ENCODE measurements around the gene RNF150. TPM values are rescaled to one million over a fixed set of nuclear protein-coding genes. Genes with fewer than 3 reads are reported as not detected.

Gene RNF150
- total RNA-seq, 1 donor from 2014 or later: under 0.01 TPM

DNA sequence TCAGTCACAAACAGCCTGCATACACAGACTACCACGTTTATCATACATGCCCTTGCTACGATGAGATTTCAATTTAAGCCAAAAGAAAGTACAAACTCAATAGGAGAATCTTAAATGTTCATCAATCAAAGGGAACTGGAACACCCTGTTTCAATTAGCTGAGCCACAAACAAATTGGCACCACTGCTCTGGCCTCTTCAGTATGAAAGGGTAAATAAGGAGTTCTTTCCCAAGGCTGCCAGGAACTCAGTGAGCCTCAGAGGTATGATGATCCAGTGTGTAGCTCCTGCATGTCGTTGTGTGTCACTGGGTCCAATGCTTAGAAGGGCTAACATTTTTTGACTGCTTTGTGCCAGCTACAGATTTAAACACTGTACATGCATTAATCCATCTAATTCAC is 5.4 kb downstream of the RNF150 start:
- H3K36me3 ChIP-seq (ENCODE audit: control insufficient read depth, insufficient read depth, low read length): no peaks in the 10 kb centered on the region
- FAIRE-seq (no peak), DNase-seq (ENCODE audit: low read depth) (no peak)
- TF ChIP-seq, protein P1, sequence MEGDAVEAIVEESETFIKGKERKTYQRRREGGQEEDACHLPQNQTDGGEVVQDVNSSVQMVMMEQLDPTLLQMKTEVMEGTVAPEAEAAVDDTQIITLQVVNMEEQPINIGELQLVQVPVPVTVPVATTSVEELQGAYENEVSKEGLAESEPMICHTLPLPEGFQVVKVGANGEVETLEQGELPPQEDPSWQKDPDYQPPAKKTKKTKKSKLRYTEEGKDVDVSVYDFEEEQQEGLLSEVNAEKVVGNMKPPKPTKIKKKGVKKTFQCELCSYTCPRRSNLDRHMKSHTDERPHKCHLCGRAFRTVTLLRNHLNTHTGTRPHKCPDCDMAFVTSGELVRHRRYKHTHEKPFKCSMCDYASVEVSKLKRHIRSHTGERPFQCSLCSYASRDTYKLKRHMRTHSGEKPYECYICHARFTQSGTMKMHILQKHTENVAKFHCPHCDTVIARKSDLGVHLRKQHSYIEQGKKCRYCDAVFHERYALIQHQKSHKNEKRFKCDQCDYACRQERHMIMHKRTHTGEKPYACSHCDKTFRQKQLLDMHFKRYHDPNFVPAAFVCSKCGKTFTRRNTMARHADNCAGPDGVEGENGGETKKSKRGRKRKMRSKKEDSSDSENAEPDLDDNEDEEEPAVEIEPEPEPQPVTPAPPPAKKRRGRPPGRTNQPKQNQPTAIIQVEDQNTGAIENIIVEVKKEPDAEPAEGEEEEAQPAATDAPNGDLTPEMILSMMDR (IDR thresholded peaks at IDR 0.05; ENCODE audit: insufficient read depth, low read length, severe bottlenecking): no peak
- H3K27me3 ChIP-seq (ENCODE audit: control insufficient read depth, insufficient read depth, low read length): peaks cover 15% of the 10 kb centered on the region
- no peak overlapping the region for H3K4me3 ChIP-seq (ENCODE audit: low read depth, low read length)

DNA sequence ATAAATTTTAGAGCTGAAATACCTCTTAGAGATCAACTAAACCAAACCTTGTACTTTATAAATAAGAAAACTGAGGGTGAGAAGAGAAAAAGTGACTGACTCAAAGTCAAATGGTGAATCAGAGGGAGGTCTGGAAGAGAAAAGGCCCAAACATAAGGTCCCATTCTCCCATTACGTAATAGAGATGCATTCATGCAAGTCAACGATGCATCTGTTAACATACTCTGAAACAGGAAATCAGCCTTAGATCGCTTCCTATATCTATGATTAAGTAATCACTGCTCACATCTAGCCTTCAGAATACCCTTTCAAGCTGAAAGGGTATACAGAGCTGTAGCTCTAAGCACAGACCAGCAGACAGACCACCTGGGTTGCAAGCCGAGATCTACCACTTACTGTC is 6.5 kb downstream of the RNF150 start:
- no peak for FAIRE-seq
- H3K36me3 ChIP-seq (ENCODE audit: control insufficient read depth, insufficient read depth, low read length): no peaks in the 10 kb centered on the region
- H3K27me3 ChIP-seq (ENCODE audit: control insufficient read depth, insufficient read depth, low read length): peaks cover 9% of the 10 kb centered on the region

DNA sequence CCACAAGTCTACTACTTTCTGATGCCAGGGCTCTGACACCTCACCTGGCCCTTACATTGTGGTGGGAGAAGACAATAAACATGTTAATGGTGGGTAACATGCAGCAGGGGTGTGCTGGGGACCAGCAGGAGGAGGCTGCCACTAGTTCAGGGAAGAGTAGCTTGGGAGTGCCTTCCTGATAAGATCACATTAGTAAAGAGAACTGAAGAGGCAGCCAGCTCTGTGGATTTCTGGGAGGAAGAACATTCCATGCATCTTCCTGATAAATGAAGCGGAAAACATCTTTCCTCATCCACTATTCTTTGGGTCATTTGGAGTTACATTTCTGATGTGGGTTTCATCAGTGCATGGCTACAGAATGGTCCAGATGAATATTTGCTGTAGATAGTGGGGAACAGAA is 9.0 kb downstream of the RNF150 start:
- DNase-seq (ENCODE audit: low read depth) (no peak), FAIRE-seq (no peak)
- Histone ChIP-seq H3K4me3 (ENCODE audit: low read depth, low read length) (no peak overlapping the region), H3K27me3 (ENCODE audit: control insufficient read depth, insufficient read depth, low read length) (peaks cover 2% of the 10 kb centered on the region), H3K36me3 (ENCODE audit: control insufficient read depth, insufficient read depth, low read length) (no peaks in the 10 kb centered on the region)
- TF ChIP-seq, protein P1 (IDR thresholded peaks at IDR 0.05; ENCODE audit: insufficient read depth, low read length, severe bottlenecking): no peak

More for the DNA sequence above, 6.5 kb downstream of the RNF150 start:
- no peak overlapping the region for H3K4me3 ChIP-seq (ENCODE audit: low read depth, low read length)
- no peak for DNase-seq (ENCODE audit: low read depth)
- TF ChIP-seq, protein P1 (IDR thresholded peaks at IDR 0.05; ENCODE audit: insufficient read depth, low read length, severe bottlenecking): no peak

DNA sequence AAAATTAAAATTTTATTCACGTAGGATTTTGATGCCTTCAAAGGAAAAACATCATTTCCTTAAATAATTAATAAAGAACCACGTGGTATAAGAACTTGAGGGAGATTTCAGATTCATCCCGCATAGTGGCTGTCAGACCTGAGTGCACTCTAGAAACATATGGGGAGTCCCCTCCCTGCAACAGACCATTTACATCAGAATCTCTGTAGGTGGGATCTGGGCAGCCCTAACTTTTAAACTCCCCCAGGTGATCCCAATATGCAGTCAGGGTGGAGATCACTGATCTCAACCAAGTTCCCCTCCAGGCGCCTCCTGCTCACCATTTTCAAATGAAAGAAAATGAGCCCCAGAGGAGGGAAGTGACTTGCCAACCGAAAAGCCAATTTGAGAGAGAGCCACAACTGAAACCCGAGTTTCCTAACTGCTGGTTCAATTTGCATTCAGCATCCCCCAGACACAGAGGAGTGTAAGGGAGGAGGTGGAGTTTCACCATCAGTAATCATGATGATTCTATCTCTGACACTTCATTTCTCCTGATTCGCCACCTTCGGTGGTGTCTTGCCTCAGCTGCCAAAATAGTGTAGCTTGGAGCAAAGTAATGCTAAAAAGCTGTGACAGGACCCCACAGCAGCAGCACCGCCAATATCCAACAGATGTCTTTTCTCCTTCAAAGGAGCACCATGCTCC is 11.4 kb downstream of the RNF150 start:
- DNase-seq (ENCODE audit: low read depth) (no peak), FAIRE-seq (no peak)
- TF ChIP-seq, protein P1 (IDR thresholded peaks at IDR 0.05; ENCODE audit: insufficient read depth, low read length, severe bottlenecking): no peak
- Histone ChIP-seq H3K27me3 (ENCODE audit: control insufficient read depth, insufficient read depth, low read length) (no peaks in the 10 kb centered on the region), H3K36me3 (ENCODE audit: control insufficient read depth, insufficient read depth, low read length) (no peaks in the 10 kb centered on the region), H3K4me3 (ENCODE audit: low read depth, low read length) (no peak overlapping the region)

DNA sequence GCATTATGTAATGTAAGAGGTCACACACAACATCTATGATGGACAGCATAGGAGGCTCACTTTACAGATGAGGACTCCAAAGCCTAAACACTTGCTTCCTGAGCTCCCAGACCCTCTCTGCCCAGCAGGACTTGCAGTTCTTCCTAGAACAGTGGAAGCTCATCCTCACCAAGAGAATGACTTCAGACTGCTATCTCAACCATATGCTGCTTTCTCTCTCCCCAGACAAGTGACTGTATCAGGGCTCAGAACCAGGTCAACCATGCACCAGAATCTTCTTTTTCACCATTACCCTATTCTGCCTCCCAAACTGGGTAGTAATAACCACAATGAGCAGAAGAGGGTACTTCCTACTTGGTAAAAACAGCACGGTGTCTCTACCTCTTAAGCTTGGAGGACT is 12.2 kb downstream of the RNF150 start:
- Histone ChIP-seq H3K27me3 (ENCODE audit: control insufficient read depth, insufficient read depth, low read length) (no peaks in the 10 kb centered on the region), H3K4me3 (ENCODE audit: low read depth, low read length) (no peak overlapping the region), H3K36me3 (ENCODE audit: control insufficient read depth, insufficient read depth, low read length) (no peaks in the 10 kb centered on the region)
- FAIRE-seq: no peak
- DNase-seq (ENCODE audit: low read depth): no peak
- TF ChIP-seq, protein P1 (IDR thresholded peaks at IDR 0.05; ENCODE audit: insufficient read depth, low read length, severe bottlenecking): no peak

All from bronchial epithelial cell (primary cell).